PC-3 (cell line): ENCODE measurements around the gene C1QTNF9.

ENCODE experiments used
- CTCF ChIP-seq: fragments of 300-600 bp; sonication (generic); conservative IDR thresholded peaks from 2 replicates; pipeline ENCODE4 v1.5.1; 2017; ENCODE audit warnings: antibody characterized with exemption, low read depth, mild to moderate bottlenecking, low read length
- EZH2phosphoT487 ChIP-seq: fragments of 300-600 bp; sonication (generic); IDR thresholded peaks from 2 replicates; pipeline ENCODE4 v1.6.1; 2018; ENCODE audit warnings: mild to moderate bottlenecking, antibody characterized with exemption, low read length, borderline replicate concordance

GRCh38 chr13:24357756-24358155, 48.4 kb downstream of the C1QTNF9 start:
- no peak for TF ChIP-seq CTCF
- no peak for TF ChIP-seq EZH2phosphoT487
